GM03348 (cell line): ENCODE data around the gene FAM131B.
A peak's percentile ranks its signal among the peaks of the same experiment; 100 is the strongest.
"Not testable (repeated sequence)": the region's sequence is repeated elsewhere in the genome, so short reads cannot be mapped to it uniquely, and the experiment has no call there.

Experiments
- DNase-seq: peaks from one replicate; pipeline ENCODE4 v3.0.0; 2012; ENCODE audit warnings: low spot score

FAM131B gene

DNA sequence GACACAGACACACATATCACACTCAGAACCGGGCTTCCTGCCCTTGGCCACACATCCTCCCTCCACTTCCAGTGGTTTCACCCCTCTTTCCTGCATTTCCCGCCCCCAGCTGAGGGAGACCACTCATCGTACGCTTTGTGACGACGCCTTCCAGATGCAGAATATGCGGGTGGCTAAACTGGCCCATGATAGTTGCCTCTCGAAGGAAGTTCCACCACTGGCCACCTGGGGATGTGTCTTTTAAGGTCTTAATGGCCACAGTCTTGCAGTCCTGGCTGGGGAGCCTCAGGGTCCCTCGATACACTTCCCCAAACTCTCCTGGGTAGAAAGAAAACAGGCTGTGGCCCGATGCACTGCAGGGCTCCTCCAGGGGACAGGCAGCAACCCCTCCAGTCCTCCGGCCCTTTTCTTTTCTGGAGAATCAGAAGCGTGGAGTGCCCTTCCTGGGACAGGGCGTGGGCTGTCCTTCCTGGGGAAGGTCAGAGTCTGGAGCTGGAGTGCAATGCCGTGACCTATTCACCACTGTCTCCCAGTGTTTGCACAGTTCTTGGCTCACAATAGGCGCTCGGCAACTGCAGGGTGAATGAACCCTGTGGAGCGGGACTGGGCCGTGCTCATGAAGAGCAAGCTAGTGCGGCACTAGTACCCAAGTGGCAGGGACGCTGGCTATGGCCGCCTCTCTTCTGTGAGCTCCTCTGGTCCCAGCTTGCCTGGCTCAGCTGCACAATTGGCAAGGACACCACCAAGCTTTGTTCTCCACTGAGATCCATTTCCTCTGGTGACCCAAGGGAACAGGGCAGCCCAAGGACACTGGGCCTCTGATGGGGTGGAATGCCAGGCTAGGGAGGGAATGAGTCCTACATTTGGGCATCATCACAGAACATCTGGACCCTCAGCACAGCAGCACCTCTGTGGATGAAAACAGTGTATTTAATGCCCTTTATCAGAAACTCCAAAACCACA is 33.0 kb upstream of the FAM131B start:
- no peak for DNase-seq

DNA sequence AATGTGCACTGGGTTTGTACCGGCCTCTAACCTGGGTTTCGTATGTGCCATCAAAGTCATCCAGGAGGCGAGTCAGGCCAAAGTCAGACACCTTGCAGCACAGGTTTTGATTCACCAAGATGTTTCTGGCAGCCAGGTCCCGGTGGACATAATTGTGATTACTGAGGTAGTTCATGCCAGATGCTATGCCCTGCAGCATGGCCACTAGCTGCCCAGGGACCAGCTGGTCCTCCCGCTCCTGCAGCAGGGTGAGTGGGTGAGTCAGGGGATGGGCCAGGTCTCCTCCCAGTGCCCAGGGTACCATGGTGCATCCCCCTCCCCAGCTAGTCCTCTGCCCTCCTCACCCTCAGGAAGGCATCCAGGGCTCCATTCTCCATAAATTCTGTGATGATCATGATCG is 32.3 kb upstream of the FAM131B start:
- no peak for DNase-seq

DNA sequence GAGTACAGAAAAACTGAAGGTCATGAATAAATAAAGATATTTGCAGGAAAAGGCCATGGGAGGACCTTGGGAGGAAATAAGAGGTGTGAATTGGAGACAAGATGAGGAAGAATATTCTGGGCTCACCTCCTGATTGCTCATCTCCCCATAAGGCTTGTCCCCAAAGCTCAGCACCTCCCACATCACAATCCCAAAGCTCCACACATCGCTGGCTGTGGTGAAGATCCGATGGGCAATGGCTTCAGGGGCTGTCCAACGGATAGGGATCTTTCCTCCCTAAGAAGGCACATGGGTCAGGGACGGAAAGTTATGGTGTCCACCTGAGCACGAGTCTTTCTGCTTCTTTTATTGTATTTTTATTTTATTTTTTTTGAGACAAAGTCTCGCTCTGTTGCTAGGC is 31.6 kb upstream of the FAM131B start:
- no peak for DNase-seq

DNA sequence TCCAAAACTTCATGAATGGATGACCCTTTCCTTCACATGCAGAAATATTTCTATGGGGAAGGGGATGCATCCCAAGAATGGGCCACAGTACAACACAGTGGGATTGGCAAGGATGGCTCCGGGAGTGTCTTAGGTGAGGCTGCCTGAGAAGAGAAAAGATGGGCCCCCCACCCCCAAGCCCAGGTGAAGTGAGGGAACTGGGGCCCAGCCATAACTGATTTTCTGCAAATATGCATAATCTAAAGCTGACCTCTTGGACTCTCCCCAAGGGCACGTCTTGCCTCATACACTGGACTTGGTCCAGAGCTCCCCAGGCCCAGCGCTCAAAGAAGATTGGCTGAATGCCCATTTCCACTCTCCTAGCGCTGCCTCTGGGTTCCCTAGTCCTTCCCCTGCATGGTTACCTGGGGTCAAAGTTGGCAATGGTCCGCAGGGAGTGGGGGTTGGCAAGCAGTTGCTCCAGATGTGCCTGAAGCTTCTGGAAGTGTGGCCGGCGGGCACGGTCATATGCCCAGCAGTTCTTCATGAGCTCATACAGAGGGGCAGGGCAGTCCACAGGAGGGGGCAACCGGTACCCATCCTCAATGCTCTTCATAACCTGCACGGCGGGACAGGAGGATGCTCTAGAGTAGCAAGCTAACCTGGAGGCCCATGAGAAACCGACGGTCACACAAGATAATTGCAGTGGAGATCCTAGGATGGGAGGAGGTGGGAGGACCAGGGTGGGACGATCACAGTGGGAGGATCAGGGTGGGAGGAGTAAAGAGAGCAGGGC is 30.9 kb upstream of the FAM131B start:
- DNase-seq, result no peak

DNA sequence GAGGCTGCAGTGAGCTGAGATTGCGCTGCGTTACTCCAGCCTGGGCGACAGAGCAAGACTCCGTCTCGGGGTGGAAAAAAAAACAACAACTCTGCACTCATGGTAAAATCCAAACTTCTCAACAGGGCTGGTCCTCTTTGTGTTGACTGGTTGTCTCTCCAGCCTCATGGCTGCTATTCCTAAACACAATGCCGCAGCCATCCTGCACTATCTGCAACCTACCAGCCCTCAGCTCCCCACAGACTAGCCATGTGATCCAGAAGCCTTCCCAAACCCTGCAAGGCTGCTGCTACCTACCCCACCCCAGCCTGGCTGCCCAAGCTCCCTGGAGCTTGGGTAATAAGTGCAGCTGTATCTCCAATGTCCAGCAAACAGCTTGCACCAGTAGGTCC is 30.4 kb upstream of the FAM131B start:
- DNase-seq, result no peak

DNA sequence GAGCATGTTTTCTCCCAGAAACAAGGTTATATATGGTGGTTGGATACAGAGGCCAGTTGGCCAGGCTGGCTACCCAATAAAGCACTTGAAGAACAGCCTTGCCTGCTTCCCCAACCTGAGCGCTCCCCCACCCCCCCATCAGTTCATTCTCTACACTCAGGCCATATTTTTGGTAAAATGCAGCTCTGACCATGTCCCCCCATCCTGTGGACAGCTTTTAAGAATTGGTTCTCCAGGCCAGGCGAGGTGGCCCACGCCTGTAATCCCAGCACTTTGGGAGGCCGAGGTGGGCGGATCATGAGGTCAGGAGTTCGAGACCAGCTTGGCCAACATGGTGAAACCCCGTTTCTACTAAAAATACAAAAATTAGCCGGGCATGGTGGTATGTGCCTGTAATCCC is 29.9 kb upstream of the FAM131B start:
- DNase-seq, result not testable (repeated sequence)

DNA sequence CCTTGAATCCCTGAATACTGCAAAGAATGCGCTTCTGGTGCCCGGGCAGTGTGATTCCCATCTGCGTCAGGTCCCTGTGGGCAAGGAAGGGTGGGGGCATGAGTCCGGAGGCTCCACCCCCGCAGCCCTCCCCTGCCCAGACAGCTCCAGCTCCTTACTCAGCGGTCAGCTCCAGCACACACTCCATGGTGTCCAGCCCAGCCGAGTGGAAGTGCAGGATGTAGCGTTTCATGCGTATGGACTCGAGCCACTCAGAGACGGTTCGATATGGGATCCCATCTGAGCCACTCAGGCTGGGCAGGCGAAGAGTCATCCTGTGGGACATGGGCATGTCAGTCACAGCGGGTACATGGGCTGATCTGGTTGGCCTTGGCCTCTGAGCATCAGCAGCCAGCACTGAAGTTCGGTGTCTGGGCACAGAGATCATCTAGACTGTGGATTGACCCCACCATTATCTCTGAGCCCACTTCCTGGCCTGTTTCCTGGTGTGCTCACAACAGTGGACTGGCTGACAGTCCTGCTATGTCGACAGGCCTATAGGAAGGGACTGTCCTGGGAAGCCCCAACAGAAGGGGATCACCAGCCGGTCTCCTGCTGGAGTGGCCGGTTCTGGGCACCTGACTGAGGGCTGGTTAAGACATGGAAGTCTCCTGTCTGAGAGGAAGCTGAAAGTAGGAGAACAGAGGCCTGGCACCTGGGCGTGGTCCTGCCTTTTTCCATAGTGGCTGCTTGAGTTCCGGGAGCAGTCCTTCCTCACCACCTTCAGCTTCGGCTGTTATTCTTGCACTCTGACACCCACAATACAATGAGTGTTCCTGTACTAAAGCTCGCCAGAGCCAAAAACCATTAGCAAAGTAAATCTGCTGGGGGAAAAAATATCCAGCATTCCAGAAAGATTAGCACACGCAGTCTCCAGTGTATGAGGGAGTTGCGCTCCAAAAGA is 29.2 kb upstream of the FAM131B start:
- DNase-seq, result peak; percentile 83

DNA sequence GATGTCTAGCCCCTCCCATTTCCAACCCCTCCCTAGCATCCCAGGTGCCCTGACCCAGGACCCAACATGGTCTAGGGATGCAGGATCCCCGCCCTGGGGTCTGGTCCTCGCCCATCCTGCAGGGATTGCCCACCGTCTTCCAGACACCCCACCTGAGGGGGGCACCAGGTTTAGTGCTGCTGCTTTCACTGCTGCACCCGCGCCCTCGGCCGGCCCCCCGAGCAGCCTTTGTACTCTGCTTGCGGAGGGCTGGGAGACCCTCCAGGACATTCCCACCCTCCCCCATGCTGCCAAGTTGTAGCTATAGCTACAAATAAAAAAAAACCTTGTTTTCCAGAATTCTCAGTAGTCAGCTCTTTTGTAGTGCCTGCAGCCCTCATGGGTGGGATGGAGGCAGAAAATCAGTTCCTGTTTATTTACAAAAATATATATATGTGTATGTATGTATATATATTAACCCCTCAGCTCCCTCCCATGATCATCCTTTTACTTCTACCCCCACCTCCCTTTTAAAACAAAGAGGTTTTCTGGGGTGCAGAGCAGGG is 28.3 kb upstream of the FAM131B start:
- no peak for DNase-seq

DNA sequence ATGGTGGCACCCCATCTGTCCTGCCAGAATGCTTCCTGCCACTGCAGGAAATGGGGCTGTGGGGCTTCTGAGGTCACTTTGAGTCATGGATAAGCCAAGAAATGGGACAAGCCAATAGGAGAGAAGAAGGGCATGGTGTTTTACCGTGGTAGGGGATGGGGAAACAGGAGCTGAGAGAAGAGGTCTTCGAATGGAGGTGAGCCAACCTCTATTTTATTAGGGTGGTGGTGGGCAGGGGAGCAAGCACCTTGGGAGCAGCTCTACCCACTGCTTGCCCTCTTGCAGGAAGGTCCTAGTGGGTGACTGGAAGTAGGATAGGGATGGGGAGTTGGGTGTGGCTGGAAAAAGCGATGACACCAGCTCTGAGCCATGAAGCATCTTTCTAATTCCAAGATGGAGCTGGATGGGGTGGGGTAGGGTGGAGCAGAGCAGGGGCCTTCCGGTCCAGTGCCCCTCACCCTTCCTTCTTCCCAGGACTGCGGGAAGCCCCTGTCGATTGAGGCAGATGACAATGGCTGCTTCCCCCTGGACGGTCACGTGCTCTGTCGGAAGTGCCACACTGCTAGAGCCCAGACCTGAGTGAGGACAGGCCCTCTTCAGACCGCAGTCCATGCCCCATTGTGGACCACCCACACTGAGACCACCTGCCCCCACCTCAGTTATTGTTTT is 27.7 kb upstream of the FAM131B start:
- DNase-seq, result no peak

DNA sequence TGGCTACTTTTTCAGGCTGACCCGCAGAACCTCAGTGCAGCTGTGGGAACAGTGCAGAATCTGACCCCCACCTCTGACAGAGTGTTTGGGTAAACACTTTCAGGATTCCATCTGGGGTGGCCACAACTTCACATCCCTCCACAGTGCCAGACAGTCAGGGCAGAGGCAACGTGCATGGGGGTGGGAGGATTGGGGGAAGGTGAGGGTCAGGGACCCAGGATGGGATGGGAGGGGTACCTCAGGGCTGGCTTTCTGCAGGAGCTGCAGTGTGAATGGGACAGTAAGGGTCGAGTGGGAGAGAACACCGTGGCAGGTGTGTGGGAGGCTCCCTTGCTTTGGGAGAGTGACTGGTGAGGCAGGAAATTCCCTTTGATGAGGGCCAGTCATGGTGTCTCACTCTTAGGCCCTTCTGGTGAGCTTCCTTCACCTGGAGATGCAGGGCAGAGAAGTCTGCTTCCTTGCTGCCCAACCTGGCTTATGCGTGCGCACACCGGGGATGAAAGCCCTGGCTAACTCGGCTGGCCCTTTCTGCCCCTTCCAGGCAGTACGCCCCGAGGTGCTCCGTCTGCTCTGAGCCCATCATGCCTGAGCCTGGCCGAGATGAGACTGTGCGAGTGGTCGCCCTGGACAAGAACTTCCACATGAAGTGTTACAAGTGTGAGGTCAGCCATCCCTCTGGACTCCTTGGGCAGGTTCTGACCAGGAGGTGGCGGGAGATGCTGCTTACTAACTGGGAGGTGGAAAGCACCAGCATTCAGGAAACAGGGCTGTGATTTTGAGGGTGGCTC is 27.0 kb upstream of the FAM131B start:
- DNase-seq, result no peak

DNA sequence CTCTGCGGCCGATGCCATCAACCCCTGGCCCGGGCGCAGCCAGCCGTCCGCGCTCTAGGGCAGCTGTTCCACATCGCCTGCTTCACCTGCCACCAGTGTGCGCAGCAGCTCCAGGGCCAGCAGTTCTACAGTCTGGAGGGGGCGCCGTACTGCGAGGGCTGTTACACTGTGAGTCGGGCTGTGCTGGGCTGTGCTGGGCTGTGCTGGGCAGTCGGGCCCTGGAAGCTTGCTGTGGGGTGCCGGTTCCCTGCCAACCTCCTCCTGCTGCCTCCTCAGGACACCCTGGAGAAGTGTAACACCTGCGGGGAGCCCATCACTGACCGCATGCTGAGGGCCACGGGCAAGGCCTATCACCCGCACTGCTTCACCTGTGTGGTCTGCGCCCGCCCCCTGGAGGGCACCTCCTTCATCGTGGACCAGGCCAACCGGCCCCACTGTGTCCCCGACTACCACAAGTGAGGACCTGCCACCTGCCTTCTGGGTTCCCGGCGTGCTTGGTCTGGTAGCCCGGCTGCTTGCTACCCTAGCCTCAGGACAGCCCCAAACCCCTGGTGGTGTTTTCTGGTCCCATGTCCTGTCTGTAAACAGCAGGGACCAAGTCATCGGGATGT is 26.1 kb upstream of the FAM131B start:
- no peak for DNase-seq

DNA sequence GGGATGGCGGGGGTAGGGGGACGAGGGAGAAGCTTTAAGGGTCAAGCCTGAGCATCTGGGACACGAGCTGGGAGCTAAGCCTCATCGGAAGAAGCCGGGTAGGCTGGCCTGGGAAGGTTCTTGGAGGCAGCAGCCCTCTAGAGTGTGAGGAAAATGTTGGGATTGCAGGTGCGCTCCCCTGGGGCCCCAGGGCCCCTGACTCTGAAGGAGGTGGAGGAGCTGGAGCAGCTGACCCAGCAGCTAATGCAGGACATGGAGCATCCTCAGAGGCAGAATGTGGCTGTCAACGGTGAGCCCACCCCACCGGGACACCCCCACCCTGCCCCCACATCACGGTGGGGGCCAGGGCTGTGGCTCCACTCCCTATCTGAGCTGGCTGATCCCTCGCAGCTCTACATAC is 25.5 kb upstream of the FAM131B start:
- no peak for DNase-seq

DNA sequence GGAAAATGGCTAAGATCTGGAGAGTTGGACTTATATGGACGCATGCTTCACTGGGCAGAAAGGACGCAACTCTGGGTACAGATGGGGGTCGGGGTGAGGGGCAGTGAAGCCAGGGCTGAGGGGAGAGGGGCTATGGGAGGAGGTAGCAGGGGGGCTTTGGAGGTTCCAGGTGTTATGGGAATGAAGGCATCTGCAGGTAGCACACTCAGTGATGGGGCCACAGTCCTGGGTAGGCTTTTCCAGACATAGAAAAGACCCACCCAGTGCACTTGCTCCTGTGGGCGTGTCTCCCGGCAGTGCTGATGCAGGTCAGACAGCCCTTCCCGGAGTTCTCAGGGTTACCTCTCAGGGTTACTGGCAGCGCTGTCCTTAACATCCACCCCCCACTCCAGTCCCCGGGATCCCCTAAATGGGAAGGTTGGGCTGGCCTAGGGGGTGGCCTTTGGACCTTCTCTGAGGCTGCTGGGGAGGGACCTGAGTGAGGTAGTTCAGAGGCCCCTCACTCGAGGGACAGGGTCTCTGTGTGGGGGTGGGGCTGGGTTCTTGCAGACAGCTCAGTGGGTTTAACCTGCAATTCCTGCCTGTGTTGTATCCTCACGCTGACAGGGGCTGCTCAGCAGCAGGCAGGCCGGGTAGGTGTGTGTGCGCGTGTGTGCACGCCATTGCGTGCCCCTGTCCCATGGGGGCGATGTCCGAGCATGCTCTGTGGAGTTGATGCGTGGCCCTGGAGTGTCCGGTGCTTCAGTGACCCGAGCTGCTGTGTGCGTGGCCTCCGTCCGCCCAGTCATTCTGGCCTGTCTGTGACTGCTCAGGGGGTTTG is 24.9 kb upstream of the FAM131B start:
- no peak for DNase-seq

DNA sequence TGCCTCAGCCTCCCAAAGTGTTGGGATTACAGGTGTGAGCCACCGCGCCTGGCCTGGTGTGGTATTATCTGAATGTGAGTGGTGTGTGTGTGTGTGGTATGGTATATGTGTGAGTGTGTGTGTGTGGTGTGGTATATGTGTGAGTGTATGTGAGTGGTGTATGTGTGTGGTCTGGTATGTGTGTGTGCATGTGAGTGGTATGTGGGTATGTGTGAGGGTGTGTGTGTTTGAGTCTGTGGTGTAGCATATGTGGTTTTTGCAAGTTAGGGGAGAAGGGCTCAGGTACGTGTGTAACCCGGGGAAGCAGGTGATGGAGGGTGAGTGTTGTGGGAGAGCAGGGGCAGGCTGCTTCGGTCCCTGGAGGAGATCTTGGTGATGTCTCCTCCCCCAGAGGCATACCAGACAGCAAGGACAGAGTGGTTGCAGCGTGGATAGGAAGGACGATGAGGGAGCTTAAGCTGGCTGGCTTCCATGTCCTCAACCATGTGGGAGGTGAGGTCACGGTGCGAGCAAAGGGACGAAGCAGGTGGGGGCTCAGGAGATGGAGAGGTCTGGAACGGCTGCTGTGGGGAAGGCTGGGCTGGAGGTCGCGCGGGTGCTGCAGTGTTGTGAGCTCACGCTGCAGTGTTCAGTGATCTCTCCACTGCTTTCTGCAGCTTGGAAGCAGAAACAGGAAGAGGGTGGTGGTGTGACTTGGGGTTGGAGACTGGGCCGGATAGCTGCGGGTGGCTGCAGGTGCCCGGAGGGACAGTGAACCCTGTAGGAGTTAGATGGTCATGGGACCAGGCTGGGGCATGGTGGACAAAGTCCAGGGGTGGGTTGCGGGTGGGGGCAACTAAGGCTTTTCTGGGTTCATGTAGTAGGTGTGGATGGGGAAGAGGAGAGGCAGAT is 23.6 kb upstream of the FAM131B start:
- no peak for DNase-seq

DNA sequence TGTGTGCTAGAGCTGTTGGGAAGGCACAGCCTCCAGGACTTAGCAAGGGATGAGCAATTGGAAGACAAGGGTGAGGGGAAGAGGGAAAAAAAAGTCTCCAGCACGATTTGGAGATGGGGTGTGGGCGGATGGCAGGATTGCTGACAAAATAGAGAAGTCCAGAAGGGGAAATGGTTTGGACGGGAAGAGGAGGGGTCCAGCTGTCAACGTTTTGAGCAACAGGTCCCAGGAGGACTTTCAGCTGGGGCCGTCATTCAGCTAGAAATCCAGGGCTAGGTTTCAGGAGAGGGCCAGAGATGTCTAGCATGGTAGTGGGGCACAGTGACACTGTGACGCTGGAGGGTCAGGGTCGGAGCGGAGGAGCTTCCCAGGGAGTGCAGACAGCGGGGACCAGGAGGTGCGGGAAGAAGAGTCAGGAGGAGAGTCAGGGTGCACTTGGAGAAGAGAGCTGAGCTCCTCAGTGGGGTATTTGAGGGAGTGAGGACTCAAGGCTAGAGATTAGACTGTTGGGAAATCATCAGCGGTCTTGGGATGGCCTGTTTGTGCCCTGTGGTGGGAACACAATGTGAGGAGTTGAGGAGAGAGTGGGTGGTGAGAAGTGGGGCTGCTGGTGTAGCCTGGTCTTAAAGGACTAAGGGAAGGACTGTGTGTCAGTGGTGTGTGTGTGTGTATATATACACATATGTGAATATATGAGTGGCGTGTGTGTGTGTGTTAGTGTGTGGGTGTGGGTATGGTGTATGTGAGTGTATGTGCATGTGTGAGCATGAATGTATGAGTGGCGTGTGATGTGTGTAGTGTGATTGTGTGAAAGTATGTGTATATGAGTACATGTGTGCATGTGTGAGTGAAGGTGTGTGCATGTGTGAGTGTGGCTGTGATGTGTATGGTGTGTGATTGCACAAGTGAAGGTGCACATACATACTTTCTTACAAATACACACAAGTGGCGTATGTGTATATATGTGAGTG is 22.4 kb upstream of the FAM131B start:
- peak; percentile 32 for DNase-seq

DNA sequence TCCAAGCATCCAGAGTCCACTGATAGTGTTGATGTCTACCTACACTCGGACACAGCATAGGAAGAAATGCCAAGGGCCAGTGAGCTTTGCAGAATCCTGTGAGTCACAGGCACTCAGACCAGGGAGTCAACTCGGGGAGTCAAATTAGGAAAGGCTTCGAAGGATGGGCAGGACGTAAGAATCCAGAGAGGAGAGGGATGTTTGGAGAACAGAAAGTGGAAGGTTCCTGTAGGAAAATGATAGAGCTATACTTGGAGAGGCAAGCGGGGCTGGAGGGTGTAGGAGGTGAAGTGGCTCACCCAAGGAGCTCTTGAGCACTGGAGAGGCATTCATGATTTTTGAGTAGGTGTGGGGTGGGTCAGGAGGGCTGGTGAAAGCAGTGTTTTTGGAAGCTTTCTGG is 21.6 kb upstream of the FAM131B start:
- peak; percentile 59 for DNase-seq

DNA sequence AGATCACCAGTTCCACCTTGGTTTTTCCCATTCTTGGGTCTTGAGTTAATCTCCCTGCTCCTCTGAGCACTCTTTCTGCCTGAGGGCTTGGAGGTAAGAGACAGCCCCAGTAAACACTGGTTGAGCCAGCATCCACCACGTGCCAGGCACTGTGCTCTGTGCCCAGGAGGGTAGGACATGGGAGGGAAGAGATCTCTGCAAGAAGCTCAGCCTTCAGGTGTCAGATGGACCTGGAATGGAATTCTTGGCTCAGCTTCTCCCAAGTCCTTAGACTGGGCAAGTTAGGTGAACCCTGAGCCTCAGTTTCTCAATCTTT is 21.1 kb upstream of the FAM131B start:
- no peak for DNase-seq
